Naive thymus-derived CD8-positive, alpha-beta T cell (primary cell): Measurements from ENCODE around the gene CFAP251. TPM values are rescaled to one million over a fixed set of nuclear protein-coding genes. Genes with fewer than 3 reads are reported as not detected.
A peak's percentile ranks its signal among the peaks of the same experiment; 100 is the strongest.

Experiments used
- ATAC-seq, 2 donors: fragments of 150-1000 bp; cut with Tn5 transposase in 1 of 2; sonication (Bioruptor Pico), chemical (Tn5 transposase) in 1 of 2; 1 replicate in 1 of 2; 2 replicates in 1 of 2; pipeline ENCODE4 v1.10.0; 2021; ENCODE audit warnings: mild to moderate bottlenecking in 2 of 2, moderate library complexity in 2 of 2
- POLR2A ChIA-PET: fragments of 350-600 bp; sonication (Branson Sonifier 250); formaldehyde crosslinking; loops from one replicate; lab custom pipeline; 2021; ENCODE audit warnings: antibody characterized with exemption; lab: Charles Lee
- DNase-seq, 10 donors: peaks; one replicate each; pipeline versions ENCODE4 v3.0.0 to v3.0.0-alpha.2; 2020 to 2022
- H3K27ac Mint-ChIP-seq, 10 donors: one replicate each; pipeline ENCODE4 v1.8.0; 2020 to 2022; ENCODE audit warnings: mild to moderate bottlenecking in 10 of 10, mixed read lengths in 10 of 10, moderate library complexity in 4 of 10, inconsistent platforms in 1 of 10
- H3K27me3 Mint-ChIP-seq, 5 donors: one replicate each; pipeline ENCODE4 v1.8.0; 2021 to 2022; ENCODE audit warnings: mixed read lengths in 5 of 5
- H3K36me3 Mint-ChIP-seq, 3 donors: one replicate each; pipeline ENCODE4 v1.8.0; 2020 to 2022; ENCODE audit warnings: mixed read lengths in 3 of 3, mild to moderate bottlenecking in 2 of 3, inconsistent platforms in 1 of 3
- H3K4me1 Mint-ChIP-seq, 4 donors: one replicate each; pipeline ENCODE4 v1.8.0; 2021 to 2022; ENCODE audit warnings: mixed read lengths in 4 of 4
- H3K4me3 Mint-ChIP-seq, 10 donors: one replicate each; pipeline ENCODE4 v1.8.0; 2020 to 2022; ENCODE audit warnings: mild to moderate bottlenecking in 10 of 10, mixed read lengths in 10 of 10, moderate library complexity in 6 of 10, inconsistent platforms in 1 of 10
- H3K9me3 Mint-ChIP-seq, 9 donors: one replicate each; pipeline ENCODE4 v1.8.0; 2020 to 2022; ENCODE audit warnings: mixed read lengths in 9 of 9, mild to moderate bottlenecking in 3 of 9, inconsistent platforms in 1 of 9, moderate library complexity in 1 of 9
- polyA plus RNA-seq, 3 donors: library from polyadenylated mRNA; unstranded; fragments of 300-500 nt; fragmentation: Illumina TruSeq; gene quantifications; one replicate each; pipeline ENCODE4 v1.2.3, GENCODE V29; 2021
- total RNA-seq, 8 experiments: library from RNA in 2 of 8; stranded (reverse) in 2 of 8; gene quantifications; one replicate each; pipeline ENCODE4 v1.2.3 and lab custom pipeline; 2021 to 2026

Gene CFAP251
- total and polyA plus RNA-seq, 5 experiments from 2014 or later: 0.03 to 0.82 (median 0.28) TPM; not detected in 1

DNA sequence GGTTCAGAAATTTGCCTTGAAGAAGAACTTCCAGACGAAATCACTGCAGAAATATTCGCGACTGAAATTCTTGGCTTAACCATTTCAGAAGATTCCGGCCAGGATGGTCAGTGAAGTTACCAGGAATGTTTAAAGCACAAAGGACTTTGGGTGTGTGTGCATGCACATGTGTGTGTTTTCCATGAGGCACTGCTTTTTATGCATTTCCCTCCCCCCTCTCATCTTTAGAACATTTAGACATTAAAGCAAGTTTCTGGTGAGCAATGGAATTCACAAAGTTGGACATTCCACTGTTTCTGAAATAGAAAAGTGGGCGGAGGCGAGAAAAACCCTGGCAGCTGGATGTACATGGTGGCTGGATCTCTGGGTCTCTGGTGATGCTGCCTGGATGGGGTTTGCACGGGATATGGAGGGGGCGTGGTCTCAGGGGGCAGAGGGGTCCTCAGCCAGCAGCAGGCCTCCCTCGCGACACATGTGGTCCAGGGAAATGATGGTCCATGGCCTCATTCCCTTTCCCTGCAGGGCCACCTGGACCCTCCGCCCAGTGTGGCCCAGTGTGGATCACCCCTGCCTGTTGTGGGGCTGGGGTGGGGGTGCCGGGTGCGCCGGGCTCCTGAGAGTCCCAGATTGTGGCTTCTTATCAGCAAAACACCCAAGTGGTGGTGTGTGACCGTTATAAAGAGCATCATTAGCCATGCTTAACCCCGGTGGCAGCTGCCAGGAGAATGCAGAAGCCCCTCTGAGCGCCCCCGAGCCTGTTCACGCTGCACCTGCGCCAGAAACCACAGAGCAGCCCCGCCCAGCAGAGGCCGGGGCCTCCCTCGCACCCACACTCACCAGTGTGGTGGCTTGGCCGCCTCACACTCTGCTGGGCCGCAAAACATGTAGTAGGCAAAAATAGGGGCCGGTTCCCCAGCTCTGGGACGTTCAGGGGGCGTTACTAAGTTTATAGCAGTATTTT, 85.5 kb downstream of the CFAP251 start:
- DNase-seq: peak in 2 of 10 donors; percentile 20 to 26
- Mint-ChIP-seq H3K4me3 (peak overlapping the region in 9 of 10 donors; percentile 30 to 73 (median 59)), H3K9me3 (peaks cover 0 to 5% (median 2%) of the 10 kb centered on the region in 9 donors), H3K36me3 (peaks cover 0 to 4% (median 2%) of the 10 kb centered on the region in 3 donors), H3K27ac (peak overlapping the region in 8 of 10 donors; percentile 24 to 87 (median 56)), H3K27me3 (peaks cover 0 to 3% (median 2%) of the 10 kb centered on the region in 5 donors), H3K4me1 (peaks cover 12 to 63% (median 34%) of the 10 kb centered on the region in 4 donors)
- ATAC-seq: peak; percentile 73
- POLR2A ChIA-PET: interaction anchor here (0.6 to 1.5 kb wide), 5 partner anchors 12 to 262 kb away, joined by 3 to 7 read pairs (median 6); no protein-coding TSS in a partner anchor

GRCh38 chr12:122004633-122005071, 86.3 kb downstream of the CFAP251 start:
- Mint-ChIP-seq H3K9me3 (peaks cover 0 to 3% (median 0%) of the 10 kb centered on the region in 9 donors), H3K27me3 (peaks cover 0 to 3% (median 2%) of the 10 kb centered on the region in 5 donors), H3K4me1 (peaks cover 12 to 65% (median 34%) of the 10 kb centered on the region in 4 donors), H3K4me3 (peak overlapping the region; percentile 17 to 73 (median 56)), H3K36me3 (peaks cover 0 to 2% (median 1%) of the 10 kb centered on the region in 3 donors), H3K27ac (peak overlapping the region in 9 of 10 donors; percentile 24 to 87 (median 52))
- POLR2A ChIA-PET: interaction anchor here (0.5 to 1.5 kb wide), 5 partner anchors 12 to 263 kb away, joined by 3 to 7 read pairs (median 5); no protein-coding TSS in a partner anchor
- DNase-seq (peak in 1 of 10 donors; percentile 2), ATAC-seq (peak; percentile 7 to 14)

- POLR2A ChIA-PET: interaction anchor here (0.5 to 1.5 kb wide), 6 partner anchors 13 to 168 kb away, joined by 5 to 13 read pairs (median 6); partner anchors contain the start of gene BCL7A
- H3K27me3 Mint-ChIP-seq: peaks cover 0 to 3% (median 2%) of the 10 kb centered on the region in 5 donors
- H3K4me3 Mint-ChIP-seq: peak overlapping the region in 6 of 10 donors; percentile 4 to 58 (median 16)
- H3K9me3 Mint-ChIP-seq: no peaks in the 10 kb centered on the region
- ATAC-seq (no peak), DNase-seq (no peak)
- H3K36me3 Mint-ChIP-seq: peaks cover 0 to 2% (median 0%) of the 10 kb centered on the region in 3 donors
- H3K4me1 Mint-ChIP-seq: peaks cover 12 to 66% (median 34%) of the 10 kb centered on the region in 4 donors
- H3K27ac Mint-ChIP-seq: peak overlapping the region in 3 of 10 donors; percentile 33 to 87 (median 43)
These were observed 86.9 kb downstream of the CFAP251 start for GRCh38 chr12:122005252-122005776.

DNA sequence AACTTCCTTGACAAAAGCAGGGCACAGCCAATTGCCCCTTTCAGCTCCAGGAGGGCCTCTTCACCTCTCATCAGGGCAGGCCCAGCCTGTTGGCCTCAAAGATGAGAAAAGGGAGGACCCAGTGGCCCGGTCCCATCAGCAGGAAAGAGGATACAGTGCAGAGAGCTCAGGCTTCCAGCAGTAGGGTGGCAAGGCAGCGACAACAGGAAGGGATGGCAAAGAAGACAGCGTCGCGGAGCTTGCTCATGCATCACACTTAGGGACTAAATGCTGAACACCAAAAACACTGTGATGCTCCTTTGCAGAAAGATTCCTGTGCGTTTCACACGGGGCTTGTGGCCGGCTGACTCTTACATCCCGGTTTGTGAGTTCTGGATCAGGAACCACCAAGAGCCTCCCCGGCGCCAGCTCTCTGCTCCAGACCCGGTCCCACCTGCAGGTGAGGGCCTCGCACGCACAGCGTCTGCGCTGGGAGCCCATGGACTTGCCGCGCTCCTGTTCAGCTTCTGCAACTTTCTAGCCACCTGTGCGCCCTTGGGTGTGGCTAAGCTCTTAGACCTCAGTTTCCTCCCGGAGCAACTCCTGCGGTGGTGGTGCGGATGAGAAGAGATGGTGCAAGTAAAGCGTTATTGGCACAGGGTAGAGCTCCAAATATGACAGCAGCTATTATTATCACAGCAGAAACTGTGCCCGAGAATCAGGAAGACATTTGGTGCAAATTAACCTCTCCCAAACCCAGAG, 88.0 kb downstream of the CFAP251 start:
- Mint-ChIP-seq H3K27ac (peak overlapping the region; percentile 61 to 93 (median 77)), H3K27me3 (peaks cover 0 to 3% (median 2%) of the 10 kb centered on the region in 5 donors), H3K4me1 (peaks cover 12 to 67% (median 33%) of the 10 kb centered on the region in 4 donors), H3K9me3 (no peaks in the 10 kb centered on the region), H3K36me3 (peaks cover 0 to 2% (median 0%) of the 10 kb centered on the region in 3 donors), H3K4me3 (peak overlapping the region; percentile 70 to 89 (median 78))
- DNase-seq (peak in 3 of 10 donors; percentile 19 to 29 (median 25)), ATAC-seq (peak; percentile 67 to 72)
- POLR2A ChIA-PET: interaction anchor here (0.5 to 1.5 kb wide), 5 partner anchors 8 to 20 kb away, joined by 3 to 13 read pairs (median 3); partner anchors contain the start of gene BCL7A

DNA sequence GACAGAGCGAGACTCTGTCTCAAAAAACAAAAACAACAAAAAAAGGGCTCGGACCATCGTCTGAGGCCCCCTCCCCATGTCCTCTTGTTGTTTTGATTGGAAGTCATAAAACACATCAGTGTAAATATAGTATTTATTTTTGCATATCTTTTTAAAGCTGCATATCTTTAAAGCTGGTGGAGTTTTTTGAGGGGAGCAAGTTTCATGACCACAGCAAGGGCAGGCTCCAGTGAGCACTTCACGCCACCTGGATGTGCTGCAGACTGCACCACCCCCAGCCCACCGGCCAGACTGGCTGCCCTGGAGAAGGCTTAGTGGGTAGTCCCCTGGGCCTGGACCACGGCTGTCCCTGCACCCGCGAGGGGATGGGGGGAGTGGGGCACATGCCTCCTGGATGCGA, 91.3 kb downstream of the CFAP251 start:
- POLR2A ChIA-PET: interaction anchor here (1.2 kb wide), 1 partner anchor 12 kb away, joined by 3 read pairs; the partner anchor contains the start of gene BCL7A
- H3K27me3 Mint-ChIP-seq: peaks cover 0 to 3% (median 0%) of the 10 kb centered on the region in 5 donors
- DNase-seq (no peak), ATAC-seq (no peak)
- H3K27ac Mint-ChIP-seq: no peak overlapping the region
- H3K9me3 Mint-ChIP-seq: no peaks in the 10 kb centered on the region
- no peak overlapping the region for H3K4me3 Mint-ChIP-seq
- H3K36me3 Mint-ChIP-seq: no peaks in the 10 kb centered on the region
- H3K4me1 Mint-ChIP-seq: peaks cover 7 to 42% (median 23%) of the 10 kb centered on the region in 4 donors

DNA sequence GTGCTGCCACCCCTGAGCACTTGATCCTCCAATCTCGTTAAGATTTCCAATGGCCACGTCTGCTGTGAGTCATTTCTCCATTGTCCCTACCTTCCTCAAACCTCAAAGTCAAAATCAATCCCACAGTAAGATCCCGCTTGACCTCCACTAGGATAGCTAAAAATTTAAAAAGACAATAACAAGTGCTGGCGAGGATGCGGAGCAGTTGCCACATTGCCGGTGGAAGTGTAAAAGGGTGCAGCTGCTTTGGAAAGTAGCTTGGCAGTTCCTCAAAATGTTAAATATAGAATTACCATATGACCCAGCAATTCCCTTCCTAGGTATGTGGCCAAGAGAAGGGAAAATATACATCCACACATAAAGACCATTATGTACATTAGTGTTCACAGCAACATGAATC, 93.8 kb downstream of the CFAP251 start:
- peaks cover 0 to 2% (median 0%) of the 10 kb centered on the region in 5 donors for H3K27me3 Mint-ChIP-seq
- H3K36me3 Mint-ChIP-seq: no peaks in the 10 kb centered on the region
- no peak overlapping the region for H3K27ac Mint-ChIP-seq
- no peak for ATAC-seq
- POLR2A ChIA-PET: interaction anchor here (0.6 to 0.8 kb wide), 2 partner anchors 9 to 255 kb away, joined by 3 to 4 read pairs; partner anchors contain the start of gene BCL7A
- H3K4me3 Mint-ChIP-seq: no peak overlapping the region
- H3K4me1 Mint-ChIP-seq: peaks cover 0 to 19% (median 7%) of the 10 kb centered on the region in 4 donors
- H3K9me3 Mint-ChIP-seq: no peaks in the 10 kb centered on the region
- no peak for DNase-seq

- Mint-ChIP-seq H3K27me3 (no peaks in the 10 kb centered on the region), H3K27ac (no peak overlapping the region), H3K4me3 (no peak overlapping the region), H3K9me3 (no peaks in the 10 kb centered on the region), H3K36me3 (no peaks in the 10 kb centered on the region), H3K4me1 (peaks cover 0 to 11% (median 3%) of the 10 kb centered on the region in 4 donors)
- ATAC-seq (no peak), DNase-seq (no peak)
- POLR2A ChIA-PET: no interaction called here
These were observed 94.7 kb downstream of the CFAP251 start for GRCh38 chr12:122013136-122013535.

GRCh38 chr12:122013791-122014590, 95.6 kb downstream of the CFAP251 start:
- H3K27ac Mint-ChIP-seq: peak overlapping the region in 1 of 10 donors; percentile 34
- POLR2A ChIA-PET: no interaction called here
- peaks cover 0 to 8% (median 3%) of the 10 kb centered on the region in 4 donors for H3K4me1 Mint-ChIP-seq
- H3K4me3 Mint-ChIP-seq: no peak overlapping the region
- H3K27me3 Mint-ChIP-seq: no peaks in the 10 kb centered on the region
- ATAC-seq (no peak), DNase-seq (no peak)
- peaks cover 0 to 1% (median 0%) of the 10 kb centered on the region in 9 donors for H3K9me3 Mint-ChIP-seq
- H3K36me3 Mint-ChIP-seq: peaks cover 0 to 1% (median 0%) of the 10 kb centered on the region in 3 donors

- DNase-seq (no peak), ATAC-seq (no peak)
- POLR2A ChIA-PET: no interaction called here
- Mint-ChIP-seq H3K36me3 (peaks cover 0 to 2% (median 0%) of the 10 kb centered on the region in 3 donors), H3K27me3 (peaks cover 0 to 2% (median 0%) of the 10 kb centered on the region in 5 donors), H3K4me1 (peaks cover 0 to 11% (median 5%) of the 10 kb centered on the region in 4 donors), H3K9me3 (peaks cover 0 to 2% (median 0%) of the 10 kb centered on the region in 9 donors), H3K27ac (no peak overlapping the region), H3K4me3 (no peak overlapping the region)
These were observed 96.4 kb downstream of the CFAP251 start for GRCh38 chr12:122014781-122015180.

DNA sequence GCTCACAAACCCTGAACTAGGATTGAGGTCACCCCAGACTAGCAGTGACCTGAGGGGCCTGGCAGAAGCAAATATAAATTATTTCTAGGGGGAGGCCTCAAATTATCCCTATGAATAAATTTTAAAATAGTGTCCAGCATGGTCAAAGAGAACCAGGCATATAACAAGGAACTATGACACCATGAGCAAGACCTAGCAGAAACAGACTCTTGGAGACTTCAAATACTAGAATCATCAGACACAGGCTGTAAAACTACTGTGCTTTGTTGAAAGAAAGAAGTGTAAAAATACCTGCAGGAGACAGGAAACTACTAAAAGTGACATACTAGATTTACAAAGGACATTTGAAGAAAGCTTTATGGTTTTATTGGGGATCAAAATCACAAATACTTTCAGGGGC, 100.1 kb downstream of the CFAP251 start:
- peak overlapping the region in 1 of 10 donors; percentile 79 for H3K27ac Mint-ChIP-seq
- ATAC-seq (no peak), DNase-seq (no peak)
- peaks cover 0 to 4% (median 0%) of the 10 kb centered on the region in 9 donors for H3K9me3 Mint-ChIP-seq
- peaks cover 0 to 10% (median 0%) of the 10 kb centered on the region in 5 donors for H3K27me3 Mint-ChIP-seq
- POLR2A ChIA-PET: no interaction called here
- H3K4me3 Mint-ChIP-seq: peak overlapping the region in 1 of 10 donors; percentile 1
- peaks cover 6 to 24% (median 12%) of the 10 kb centered on the region in 4 donors for H3K4me1 Mint-ChIP-seq
- peaks cover 0 to 2% (median 0%) of the 10 kb centered on the region in 3 donors for H3K36me3 Mint-ChIP-seq

GRCh38 chr12:122018937-122019336, 100.5 kb downstream of the CFAP251 start:
- Mint-ChIP-seq H3K36me3 (peaks cover 0 to 2% (median 0%) of the 10 kb centered on the region in 3 donors), H3K27ac (no peak overlapping the region), H3K27me3 (peaks cover 0 to 10% (median 0%) of the 10 kb centered on the region in 5 donors), H3K9me3 (peaks cover 0 to 4% (median 0%) of the 10 kb centered on the region in 9 donors), H3K4me3 (peak overlapping the region in 2 of 10 donors; percentile 20 to 41), H3K4me1 (peaks cover 6 to 28% (median 12%) of the 10 kb centered on the region in 4 donors)
- ATAC-seq (no peak), DNase-seq (no peak)
- POLR2A ChIA-PET: no interaction called here
